Astrocyte (in vitro differentiated cells and primary cell): ENCODE measurements around the gene OTOG. TPM values are rescaled to one million over a fixed set of nuclear protein-coding genes. Genes with fewer than 3 reads are reported as not detected.

ENCODE experiments used
- DNase-seq: peaks from one replicate; pipeline ENCODE4 v3.0.0-alpha.2; 2010; ENCODE audit warnings: low read depth
- FAIRE-seq: peaks from 2 replicates; lab custom pipeline; 2011; peaks lifted over from hg19 to GRCh38; lab: Jason Lieb, UNC
- H2AFZ ChIP-seq: 2 replicates; pipeline ENCODE4 v1.6.0; 2012; ENCODE audit warnings: low read depth, low read length, inconsistent platforms
- H3K27ac ChIP-seq: 2 replicates; pipeline ENCODE4 v1.5.1; 2011; ENCODE audit warnings: low read depth, low read length, inconsistent platforms
- H3K27me3 ChIP-seq: 2 replicates; pipeline ENCODE4 v1.6.0; 2011; ENCODE audit warnings: low read length, inconsistent platforms; ENCODE audit not compliant: insufficient read depth
- H3K36me3 ChIP-seq: 2 replicates; pipeline ENCODE4 v1.5.1; 2011; ENCODE audit warnings: low read length, inconsistent platforms; ENCODE audit not compliant: insufficient read depth
- H3K4me1 ChIP-seq: 2 replicates; pipeline ENCODE4 v1.5.1; 2011; ENCODE audit warnings: low read length, inconsistent platforms; ENCODE audit not compliant: insufficient read depth
- H3K4me2 ChIP-seq: 2 replicates; pipeline ENCODE4 v1.6.0; 2012; ENCODE audit warnings: low read length, inconsistent platforms
- H3K4me3 ChIP-seq: 2 replicates; pipeline ENCODE4 v1.5.1; 2011; ENCODE audit warnings: low read depth, mild to moderate bottlenecking, low read length, inconsistent platforms; ENCODE audit not compliant: insufficient read depth
- H3K79me2 ChIP-seq: 2 replicates; pipeline ENCODE4 v1.6.0; 2012; ENCODE audit warnings: mild to moderate bottlenecking, low read length, inconsistent platforms; ENCODE audit not compliant: insufficient read depth
- H3K9ac ChIP-seq: 2 replicates; pipeline ENCODE4 v1.6.0; 2012; ENCODE audit warnings: mild to moderate bottlenecking, low read length, inconsistent platforms
- H3K9me3 ChIP-seq: 2 replicates; pipeline ENCODE4 v1.5.1; 2012; ENCODE audit warnings: low read depth, mild to moderate bottlenecking, low read length, inconsistent platforms; ENCODE audit not compliant: insufficient read depth
- H4K20me1 ChIP-seq: 2 replicates; pipeline ENCODE4 v1.6.0; 2012; ENCODE audit warnings: low read length, inconsistent platforms; ENCODE audit not compliant: insufficient read depth
- H3K27ac Mint-ChIP-seq: one replicate; pipeline ENCODE4 v1.8.0; 2021; ENCODE audit warnings: mild to moderate bottlenecking, mixed read lengths; ENCODE audit not compliant: unreplicated experiment
- H3K27me3 Mint-ChIP-seq: one replicate; pipeline ENCODE4 v1.8.0; 2021; ENCODE audit warnings: low read depth, mixed read lengths; ENCODE audit not compliant: unreplicated experiment
- H3K36me3 Mint-ChIP-seq: one replicate; pipeline ENCODE4 v1.8.0; 2021; ENCODE audit warnings: low read depth, mixed read lengths; ENCODE audit not compliant: unreplicated experiment
- H3K4me1 Mint-ChIP-seq: one replicate; pipeline ENCODE4 v1.8.0; 2021; ENCODE audit warnings: low read depth, mixed read lengths; ENCODE audit not compliant: unreplicated experiment
- H3K4me3 Mint-ChIP-seq: one replicate; pipeline ENCODE4 v1.8.0; 2021; ENCODE audit warnings: mild to moderate bottlenecking, moderate library complexity, mixed read lengths; ENCODE audit not compliant: unreplicated experiment
- H3K9me3 Mint-ChIP-seq: one replicate; pipeline ENCODE4 v1.8.0; 2021; ENCODE audit warnings: mild to moderate bottlenecking, mixed read lengths; ENCODE audit not compliant: unreplicated experiment
- CTCF ChIP-seq: IDR thresholded peaks from 2 replicates; pipeline ENCODE4 v1.5.1; 2011; ENCODE audit warnings: low read depth, mild to moderate bottlenecking, inconsistent platforms, low read length, moderate library complexity; ENCODE audit not compliant: insufficient read depth
- EZH2 ChIP-seq: IDR thresholded peaks from 2 replicates; pipeline ENCODE4 v1.6.1; 2012; ENCODE audit warnings: mild to moderate bottlenecking, low read length, inconsistent platforms; ENCODE audit not compliant: insufficient read depth
- total RNA-seq: library from RNA; stranded (reverse); gene quantifications from 2 replicates; pipeline ENCODE4 v1.2.1, GENCODE V29; 2021

OTOG gene
- total RNA-seq, 1 donor from 2014 or later = not detected

GRCh38 chr11:17531071-17531600 lies 15.9 kb upstream of the OTOG start:
- Mint-ChIP-seq H3K27ac (no peak overlapping the region), H3K4me3 (no peak overlapping the region), H3K27me3 (peaks cover 49% of the 10 kb centered on the region), H3K9me3 (no peaks in the 10 kb centered on the region), H3K36me3 (no peaks in the 10 kb centered on the region), H3K4me1 (peaks cover 5% of the 10 kb centered on the region)
- Histone ChIP-seq H3K79me2 (no peaks in the 10 kb centered on the region), H4K20me1 (no peaks in the 10 kb centered on the region), H3K9me3 (no peaks in the 10 kb centered on the region), H3K36me3 (no peaks in the 10 kb centered on the region), H3K27ac (no peak overlapping the region), H3K4me1 (peaks cover 4% of the 10 kb centered on the region), H3K4me2 (no peak overlapping the region), H3K9ac (no peak overlapping the region), H3K4me3 (no peak overlapping the region), H3K27me3 (peaks cover 19% of the 10 kb centered on the region), H2AFZ (no peak overlapping the region)
- FAIRE-seq = no peak
- TF ChIP-seq CTCF (no peak), EZH2 (no peak)
- DNase-seq = no peak

- Mint-ChIP-seq H3K9me3 (no peaks in the 10 kb centered on the region), H3K27ac (no peak overlapping the region), H3K4me3 (no peak overlapping the region), H3K27me3 (peaks cover 55% of the 10 kb centered on the region), H3K4me1 (peaks cover 5% of the 10 kb centered on the region), H3K36me3 (no peaks in the 10 kb centered on the region)
- Histone ChIP-seq H3K9ac (no peak overlapping the region), H3K36me3 (no peaks in the 10 kb centered on the region), H3K4me3 (no peak overlapping the region), H3K4me2 (no peak overlapping the region), H3K9me3 (no peaks in the 10 kb centered on the region), H3K27me3 (peaks cover 19% of the 10 kb centered on the region), H3K27ac (no peak overlapping the region), H3K79me2 (no peaks in the 10 kb centered on the region), H2AFZ (no peak overlapping the region), H3K4me1 (peaks cover 4% of the 10 kb centered on the region), H4K20me1 (no peaks in the 10 kb centered on the region)
- DNase-seq = peak; percentile 54
- FAIRE-seq = no peak
- no peak for TF ChIP-seq CTCF
- TF ChIP-seq EZH2 = no peak
These were observed 15.4 kb upstream of the OTOG start for GRCh38 chr11:17531636-17532113.

GRCh38 chr11:17532784-17533183 lies 14.3 kb upstream of the OTOG start:
- H3K9me3 ChIP-seq = no peaks in the 10 kb centered on the region
- H3K4me1 ChIP-seq = peaks cover 4% of the 10 kb centered on the region
- no peak overlapping the region for H3K4me3 Mint-ChIP-seq
- DNase-seq (no peak), FAIRE-seq (no peak)
- H3K9me3 Mint-ChIP-seq = no peaks in the 10 kb centered on the region
- peaks cover 22% of the 10 kb centered on the region for H3K27me3 ChIP-seq
- H3K27me3 Mint-ChIP-seq = peaks cover 64% of the 10 kb centered on the region
- no peaks in the 10 kb centered on the region for H4K20me1 ChIP-seq
- TF ChIP-seq CTCF = no peak
- no peak overlapping the region for H3K4me3 ChIP-seq
- no peak overlapping the region for H3K27ac ChIP-seq
- H3K9ac ChIP-seq = no peak overlapping the region
- no peaks in the 10 kb centered on the region for H3K36me3 Mint-ChIP-seq
- no peak overlapping the region for H3K27ac Mint-ChIP-seq
- H3K36me3 ChIP-seq = no peaks in the 10 kb centered on the region
- H2AFZ ChIP-seq = no peak overlapping the region
- peaks cover 5% of the 10 kb centered on the region for H3K4me1 Mint-ChIP-seq
- no peak overlapping the region for H3K4me2 ChIP-seq
- H3K79me2 ChIP-seq = no peaks in the 10 kb centered on the region
